GM12801 (cell line): ENCODE results near the gene AHDC1.

Experiments used
- CTCF ChIP-seq: IDR thresholded peaks from one replicate; pipeline ENCODE4 v1.5.1; 2011; ENCODE audit warnings: control low read depth; ENCODE audit not compliant: insufficient read length; ENCODE audit errors: extremely low read depth

The AHDC1 gene

GRCh38 chr1:27545271-27545670, 58.7 kb downstream of the AHDC1 start:
- no peak for TF ChIP-seq CTCF

- TF ChIP-seq CTCF, result no peak
These were observed 59.1 kb downstream of the AHDC1 start for GRCh38 chr1:27544834-27545233.

GRCh38 chr1:27543284-27543683, 60.7 kb downstream of the AHDC1 start:
- TF ChIP-seq CTCF, result no peak

GRCh38 chr1:27542463-27543273, 61.3 kb downstream of the AHDC1 start:
- no peak for TF ChIP-seq CTCF

GRCh38 chr1:27539901-27540861, 63.8 kb downstream of the AHDC1 start:
- TF ChIP-seq CTCF, result no peak

GRCh38 chr1:27538793-27539192, 65.2 kb downstream of the AHDC1 start:
- TF ChIP-seq CTCF, result no peak

GRCh38 chr1:27536767-27537166, 67.2 kb downstream of the AHDC1 start:
- TF ChIP-seq CTCF, result no peak
